Psoas muscle (tissue), 8 donors: ENCODE data around the gene CCDC15. TPM values are rescaled to one million over a fixed set of nuclear protein-coding genes. Genes with fewer than 3 reads are reported as not detected.

Source experiments
- ATAC-seq, 4 donors: fragments of 200-7000 bp; cut with Tn5 transposase; one replicate each; pipeline ENCODE4 v1.9.1; 2020; ENCODE audit warnings: moderate library complexity in 3 of 4, mild to moderate bottlenecking in 2 of 4
- DNase-seq, 2 donors: peaks; one replicate each; pipeline ENCODE4 v3.0.0-alpha.2; 2020
- H3K27ac ChIP-seq: fragments of 200-600 bp; one replicate; pipeline ENCODE4 v1.8.0; 2022
- H3K27me3 ChIP-seq, 3 donors: fragments of 200-600 bp in 1 of 3; one replicate each; pipeline versions ENCODE4 v1.6.1 to v1.8.0; 2013 to 2022; ENCODE audit warnings: low read length in 2 of 3, mild to moderate bottlenecking in 2 of 3, moderate library complexity in 1 of 3; ENCODE audit not compliant: insufficient read depth in 3 of 3
- H3K36me3 ChIP-seq, 2 donors: fragments of 200-600 bp in 1 of 2; one replicate each; pipeline versions ENCODE4 v1.6.1 to v1.8.0; 2013 to 2022; ENCODE audit warnings: low read depth in 1 of 2, mild to moderate bottlenecking in 1 of 2, moderate library complexity in 1 of 2; ENCODE audit not compliant: insufficient read depth in 1 of 2
- H3K4me1 ChIP-seq: fragments of 200-600 bp; one replicate; pipeline ENCODE4 v1.8.0; 2022
- H3K4me3 ChIP-seq: fragments of 200-600 bp; one replicate; pipeline ENCODE4 v1.8.0; 2022; ENCODE audit warnings: mild to moderate bottlenecking
- H3K9me3 ChIP-seq: fragments of 200-600 bp; one replicate; pipeline ENCODE4 v1.8.0; 2022
- WGBS, 3 donors: extraction: QIAGEN DNeasy Blood & Tissue Kit; methylation state at CpG; one replicate each; pipeline versions ENCODE4 v1.1.6 to v1.1.7; 2013; 5-methylcytosine and 5-hydroxymethylcytosine counted together
- intact Hi-C, 2 donors: fragments of 100-400 bp; cut with DNase I; formaldehyde crosslinking; loops; one replicate each; pipeline versions ENCODE4 v1.11.0 to v1.14.2; 2022
- polyA plus RNA-seq, 3 donors: library from polyadenylated mRNA; stranded (reverse); fragments of 200-250 nt; gene quantifications; one replicate each; pipeline ENCODE4 v1.2.3, GENCODE V29; 2013
- total RNA-seq, 4 donors: library from RNA; stranded (reverse); fragmentation: NEBNext Ultra II Directional in 2 of 4; extraction: Animal tissue kit (Norgen Biotek cat#: 25700) in 2 of 4; gene quantifications; one replicate each; pipeline versions ENCODE4 v1.2.1 to v1.2.4, GENCODE V29; 2021 to 2023
- TF ChIP-seq, protein P1 (sequence below): fragments of 200-600 bp; IDR thresholded peaks from one replicate; pipeline ENCODE4 v1.8.0; 2022; ENCODE audit warnings: antibody characterized with exemption
- donor health status: healthy with polysubstance abuse.
- donor health status: DM: no; HTN: no; CAD: no; lungs with moderate emphysema.
- donor health status: Bipolar disorder and iron deficiency.
- donor health status: healthy.
- donor health status: DM: yes; HTN: yes; CAD: no.
- donor health status: DM: no; HTN: no; CAD: no.
- donor health status: DM: no; HTN: no; CAD: no.
- donor health status: DM: yes; HTN: yes; CAD: no.

The CCDC15 gene
- total and polyA plus RNA-seq, 7 donors = 0.03 to 0.42 (median 0.22) TPM

DNA sequence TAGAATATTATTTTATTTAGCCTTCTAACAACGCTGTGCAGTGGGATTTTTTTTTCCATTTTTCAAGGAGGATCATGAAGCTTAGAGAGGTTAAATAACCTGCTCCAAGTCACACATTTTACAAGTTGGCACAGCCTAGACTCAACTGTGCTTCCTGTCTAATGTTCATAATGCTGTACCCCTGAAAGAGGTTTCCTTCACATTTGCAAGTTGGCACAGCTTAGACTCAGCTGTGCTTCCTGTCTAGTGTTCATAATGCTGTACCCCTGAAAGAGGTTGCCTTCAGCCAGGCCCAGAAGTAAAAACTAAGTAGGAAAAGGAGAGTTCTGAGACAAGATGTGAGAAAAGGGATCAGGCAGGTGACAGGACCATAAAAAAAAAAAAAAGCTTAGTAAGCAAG lies 10.3 kb upstream of the CCDC15 start:
- Histone ChIP-seq H3K4me3 (no peak overlapping the region), H3K27me3 (no peaks in the 10 kb centered on the region), H3K36me3 (no peaks in the 10 kb centered on the region), H3K4me1 (no peaks in the 10 kb centered on the region), H3K27ac (no peak overlapping the region), H3K9me3 (no peaks in the 10 kb centered on the region)
- WGBS, 3 donors = 23 to 33% (median 28%) methylated on average over 1 of the region's 1 CpG
- DNase-seq (no peak), ATAC-seq (no peak)
- intact Hi-C loops = no loop called here
- TF ChIP-seq, protein P1, sequence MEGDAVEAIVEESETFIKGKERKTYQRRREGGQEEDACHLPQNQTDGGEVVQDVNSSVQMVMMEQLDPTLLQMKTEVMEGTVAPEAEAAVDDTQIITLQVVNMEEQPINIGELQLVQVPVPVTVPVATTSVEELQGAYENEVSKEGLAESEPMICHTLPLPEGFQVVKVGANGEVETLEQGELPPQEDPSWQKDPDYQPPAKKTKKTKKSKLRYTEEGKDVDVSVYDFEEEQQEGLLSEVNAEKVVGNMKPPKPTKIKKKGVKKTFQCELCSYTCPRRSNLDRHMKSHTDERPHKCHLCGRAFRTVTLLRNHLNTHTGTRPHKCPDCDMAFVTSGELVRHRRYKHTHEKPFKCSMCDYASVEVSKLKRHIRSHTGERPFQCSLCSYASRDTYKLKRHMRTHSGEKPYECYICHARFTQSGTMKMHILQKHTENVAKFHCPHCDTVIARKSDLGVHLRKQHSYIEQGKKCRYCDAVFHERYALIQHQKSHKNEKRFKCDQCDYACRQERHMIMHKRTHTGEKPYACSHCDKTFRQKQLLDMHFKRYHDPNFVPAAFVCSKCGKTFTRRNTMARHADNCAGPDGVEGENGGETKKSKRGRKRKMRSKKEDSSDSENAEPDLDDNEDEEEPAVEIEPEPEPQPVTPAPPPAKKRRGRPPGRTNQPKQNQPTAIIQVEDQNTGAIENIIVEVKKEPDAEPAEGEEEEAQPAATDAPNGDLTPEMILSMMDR = no peak

DNA sequence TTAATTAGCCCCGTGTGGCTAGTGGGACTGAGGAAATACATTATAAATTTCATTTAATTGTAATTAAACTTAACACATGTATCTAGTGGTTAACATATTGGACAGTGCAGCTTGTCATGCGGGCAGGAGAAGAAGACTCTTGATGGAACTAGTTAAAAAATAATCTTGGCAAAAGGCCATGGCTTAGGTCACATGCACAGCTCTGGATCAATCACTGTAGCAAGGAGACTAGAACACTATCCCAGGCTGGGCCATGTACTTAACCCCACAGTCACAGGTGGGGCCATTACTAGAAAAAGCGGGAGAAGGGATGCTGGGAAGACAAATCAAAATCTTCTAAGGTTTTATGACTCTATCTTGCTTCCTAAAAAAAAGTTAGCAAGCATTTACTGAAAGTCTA lies 9.4 kb upstream of the CCDC15 start:
- H3K4me1 ChIP-seq = no peaks in the 10 kb centered on the region

DNA sequence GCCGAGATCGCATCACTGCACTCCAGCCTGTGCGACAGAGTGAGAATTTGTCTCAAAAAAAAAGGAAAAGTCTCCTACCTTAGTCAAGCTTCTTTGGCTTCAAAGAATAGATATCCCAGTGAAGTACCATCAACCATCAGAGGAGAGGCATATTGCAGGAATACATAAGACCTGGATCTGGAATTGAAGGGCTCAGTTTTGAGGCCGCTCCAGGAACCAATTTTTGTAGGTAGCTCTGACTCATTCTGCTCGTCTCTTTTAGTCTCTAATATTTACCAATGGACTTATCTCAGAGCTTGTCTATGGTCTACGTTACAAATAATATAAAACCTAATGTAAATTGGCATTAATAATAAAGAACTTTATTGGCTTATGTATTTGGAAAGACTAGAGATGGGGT lies 8.2 kb upstream of the CCDC15 start:
- intact Hi-C loops = no loop called here
- H3K27ac ChIP-seq = no peak overlapping the region
- no peaks in the 10 kb centered on the region for H3K4me1 ChIP-seq
- TF ChIP-seq, protein P1 = no peak
- H3K36me3 ChIP-seq = no peaks in the 10 kb centered on the region
- WGBS, 3 donors = 73 to 80% (median 78%) methylated on average over 6 of the region's 6 CpGs
- no peak for ATAC-seq
- H3K4me3 ChIP-seq = no peak overlapping the region
- H3K27me3 ChIP-seq = no peaks in the 10 kb centered on the region
- DNase-seq = no peak
- no peaks in the 10 kb centered on the region for H3K9me3 ChIP-seq

More for the DNA sequence above, 9.4 kb upstream of the CCDC15 start:
- TF ChIP-seq, protein P1 = no peak
- DNase-seq = no peak
- Histone ChIP-seq H3K4me3 (no peak overlapping the region), H3K36me3 (no peaks in the 10 kb centered on the region), H3K27ac (no peak overlapping the region), H3K27me3 (no peaks in the 10 kb centered on the region), H3K9me3 (no peaks in the 10 kb centered on the region)
- intact Hi-C loops = no loop called here
- no peak for ATAC-seq
- 78 to 85% (median 81%) methylated on average over 3 of the region's 3 CpGs for WGBS, 3 donors

DNA sequence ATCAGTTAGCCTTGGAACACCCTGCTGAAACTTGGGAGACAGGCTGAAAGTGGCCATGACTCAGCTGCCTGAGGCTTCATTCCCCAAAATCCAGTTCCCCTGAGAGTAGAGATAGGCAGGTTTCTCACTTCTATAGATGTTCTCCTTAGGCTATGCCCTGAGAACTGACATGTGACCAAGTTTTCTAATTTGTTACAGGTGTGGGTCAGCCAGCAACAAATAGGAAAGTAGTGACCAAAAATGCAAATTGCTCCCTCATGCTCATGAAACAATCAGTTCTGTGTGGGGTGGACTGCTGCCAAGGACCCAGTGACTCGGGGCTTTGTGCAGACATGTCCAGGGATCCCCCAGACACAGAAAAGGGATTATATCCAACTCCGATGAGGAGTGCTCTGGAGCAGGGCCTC lies 7.3 kb upstream of the CCDC15 start:
- intact Hi-C loops = no loop called here
- H3K4me3 ChIP-seq = no peak overlapping the region
- TF ChIP-seq, protein P1 = no peak
- no peaks in the 10 kb centered on the region for H3K9me3 ChIP-seq
- no peak for ATAC-seq
- H3K36me3 ChIP-seq = no peaks in the 10 kb centered on the region
- no peaks in the 10 kb centered on the region for H3K4me1 ChIP-seq
- no peak overlapping the region for H3K27ac ChIP-seq
- H3K27me3 ChIP-seq = no peaks in the 10 kb centered on the region
- 37 to 60% (median 48%) methylated on average over 2 of the region's 2 CpGs for WGBS, 3 donors
- DNase-seq = no peak

DNA sequence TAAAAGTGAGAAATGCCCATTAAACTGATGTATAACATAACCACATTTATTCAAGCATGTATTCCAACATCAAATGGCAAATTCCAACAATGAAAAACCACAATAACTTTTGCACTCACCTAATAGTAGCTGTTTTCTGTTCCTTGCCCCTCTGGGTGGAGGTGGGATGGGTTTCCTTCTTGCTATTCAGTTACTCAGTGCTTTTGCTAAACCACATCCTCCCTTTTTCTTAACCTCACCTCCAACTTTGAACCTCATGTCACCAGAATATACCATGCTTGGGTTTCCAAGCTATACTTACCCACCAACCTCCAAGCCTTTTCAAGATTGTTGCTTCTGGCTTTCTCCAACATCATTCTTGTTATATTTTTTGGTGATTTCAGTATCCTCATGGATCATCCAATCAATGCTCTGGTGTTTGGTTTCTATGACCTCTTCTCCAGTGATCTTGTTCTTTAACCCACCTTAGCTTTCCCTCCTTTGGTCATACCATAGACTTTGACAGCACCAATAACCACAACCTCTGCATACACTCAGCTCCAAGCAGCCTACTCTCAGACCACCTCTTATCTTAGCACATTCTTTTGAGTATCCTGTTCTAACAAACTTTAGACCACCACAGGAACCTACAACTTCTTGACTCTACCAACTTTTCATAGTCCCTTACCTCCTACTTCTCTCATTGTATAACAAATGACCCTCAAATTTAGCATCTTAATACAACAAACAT lies 3.2 kb upstream of the CCDC15 start:
- intact Hi-C loops = loop anchor here (10.0 kb wide), 4 partner anchors 164 to 924 kb away; partner anchors contain the start of gene TMEM218 (in 1 of the 2)
- ATAC-seq = no peak

More for the DNA sequence above, 3.2 kb upstream of the CCDC15 start:
- H3K9me3 ChIP-seq = no peaks in the 10 kb centered on the region
- H3K27me3 ChIP-seq = no peaks in the 10 kb centered on the region
- H3K27ac ChIP-seq = no peak overlapping the region
- no peak for DNase-seq
- TF ChIP-seq, protein P1 = no peak
- H3K4me3 ChIP-seq = no peak overlapping the region
- H3K36me3 ChIP-seq = no peaks in the 10 kb centered on the region
- H3K4me1 ChIP-seq = peaks cover 9% of the 10 kb centered on the region
